SU-DHL-6 (cell line): ENCODE data around the gene DOCK6.

Experiments
- H2AFZ ChIP-seq: fragments of 200-600 bp; sonication (generic); 2 replicates; pipeline ENCODE4 v1.6.1; 2014; ENCODE audit warnings: low read depth, mild to moderate bottlenecking, moderate library complexity, mixed read lengths, antibody characterized with exemption, low read length; ENCODE audit not compliant: severe bottlenecking
- H3F3A ChIP-seq: fragments of 200-600 bp; shearing (Covaris generic); 2 replicates; pipeline ENCODE4 v1.6.0; 2016; ENCODE audit warnings: antibody characterized with exemption, mild to moderate bottlenecking; ENCODE audit not compliant: insufficient read depth
- H3K27ac ChIP-seq: fragments of 200-600 bp; sonication (generic); 2 replicates; pipeline ENCODE4 v1.5.1; 2016; ENCODE audit warnings: low read depth, mild to moderate bottlenecking, low read length, moderate library complexity, mixed read lengths
- H3K27me3 ChIP-seq: fragments of 200-600 bp; sonication (generic), shearing (Covaris generic); 2 replicates; pipeline ENCODE4 v1.6.0; 2014; ENCODE audit warnings: mild to moderate bottlenecking, low read length
- H3K36me3 ChIP-seq: fragments of 200-600 bp; sonication (generic); 2 replicates; pipeline ENCODE4 v1.6.1; 2014; ENCODE audit warnings: mild to moderate bottlenecking, low read length, mixed read lengths
- H3K4me2 ChIP-seq: fragments of 300-600, 200-600 bp; shearing (Covaris generic), sonication (generic); 2 replicates; pipeline ENCODE4 v1.6.0; 2014; ENCODE audit warnings: low read length, low read depth, mild to moderate bottlenecking; ENCODE audit not compliant: poor library complexity, severe bottlenecking
- H3K4me3 ChIP-seq: fragments of 200-600 bp; sonication (generic); 2 replicates; pipeline ENCODE4 v1.5.1; 2014; ENCODE audit warnings: antibody characterized with exemption, low read length, mild to moderate bottlenecking, mixed read lengths; ENCODE audit not compliant: insufficient read depth, poor library complexity, severe bottlenecking
- H3K79me2 ChIP-seq: fragments of 200-600 bp; sonication (generic); 2 replicates; pipeline ENCODE4 v1.6.1; 2014; ENCODE audit warnings: mild to moderate bottlenecking, low read length, moderate library complexity; ENCODE audit not compliant: insufficient read depth
- H3K9ac ChIP-seq: fragments of 200-600 bp; sonication (generic); 2 replicates; pipeline ENCODE4 v1.7.0; 2014; ENCODE audit warnings: mild to moderate bottlenecking, low read length
- H3K9me2 ChIP-seq: fragments of 200-600 bp; sonication (generic); replicated peaks from 2 replicates; pipeline ENCODE4 v1.6.1; 2014; ENCODE audit warnings: low read length; ENCODE audit not compliant: insufficient read depth
- H3K9me3 ChIP-seq: fragments of 200-600 bp; sonication (generic); 2 replicates; pipeline ENCODE4 v1.6.1; 2014; ENCODE audit warnings: low read length, mixed read lengths; ENCODE audit not compliant: insufficient read depth
- H4K20me1 ChIP-seq: fragments of 200-600 bp; sonication (generic); 2 replicates; pipeline ENCODE4 v1.6.1; 2014; ENCODE audit warnings: low read depth, mild to moderate bottlenecking, antibody characterized with exemption, low read length, moderate library complexity, mixed read lengths
- EZH2phosphoT487 ChIP-seq: fragments of 200-600 bp; sonication (generic), shearing (Covaris generic); conservative IDR thresholded peaks from 2 replicates; pipeline ENCODE4 v1.6.1; 2018; ENCODE audit warnings: mild to moderate bottlenecking, antibody characterized with exemption, low read length, moderate library complexity, mixed read lengths
- TF ChIP-seq, protein P1 (sequence below): fragments of 200-600 bp; sonication (generic); IDR thresholded peaks from one replicate; pipeline ENCODE4 v1.5.1; 2017; ENCODE audit warnings: antibody characterized with exemption, mild to moderate bottlenecking, low read length, moderate library complexity; ENCODE audit not compliant: insufficient read depth, poor library complexity, severe bottlenecking

DOCK6 gene, protein sequence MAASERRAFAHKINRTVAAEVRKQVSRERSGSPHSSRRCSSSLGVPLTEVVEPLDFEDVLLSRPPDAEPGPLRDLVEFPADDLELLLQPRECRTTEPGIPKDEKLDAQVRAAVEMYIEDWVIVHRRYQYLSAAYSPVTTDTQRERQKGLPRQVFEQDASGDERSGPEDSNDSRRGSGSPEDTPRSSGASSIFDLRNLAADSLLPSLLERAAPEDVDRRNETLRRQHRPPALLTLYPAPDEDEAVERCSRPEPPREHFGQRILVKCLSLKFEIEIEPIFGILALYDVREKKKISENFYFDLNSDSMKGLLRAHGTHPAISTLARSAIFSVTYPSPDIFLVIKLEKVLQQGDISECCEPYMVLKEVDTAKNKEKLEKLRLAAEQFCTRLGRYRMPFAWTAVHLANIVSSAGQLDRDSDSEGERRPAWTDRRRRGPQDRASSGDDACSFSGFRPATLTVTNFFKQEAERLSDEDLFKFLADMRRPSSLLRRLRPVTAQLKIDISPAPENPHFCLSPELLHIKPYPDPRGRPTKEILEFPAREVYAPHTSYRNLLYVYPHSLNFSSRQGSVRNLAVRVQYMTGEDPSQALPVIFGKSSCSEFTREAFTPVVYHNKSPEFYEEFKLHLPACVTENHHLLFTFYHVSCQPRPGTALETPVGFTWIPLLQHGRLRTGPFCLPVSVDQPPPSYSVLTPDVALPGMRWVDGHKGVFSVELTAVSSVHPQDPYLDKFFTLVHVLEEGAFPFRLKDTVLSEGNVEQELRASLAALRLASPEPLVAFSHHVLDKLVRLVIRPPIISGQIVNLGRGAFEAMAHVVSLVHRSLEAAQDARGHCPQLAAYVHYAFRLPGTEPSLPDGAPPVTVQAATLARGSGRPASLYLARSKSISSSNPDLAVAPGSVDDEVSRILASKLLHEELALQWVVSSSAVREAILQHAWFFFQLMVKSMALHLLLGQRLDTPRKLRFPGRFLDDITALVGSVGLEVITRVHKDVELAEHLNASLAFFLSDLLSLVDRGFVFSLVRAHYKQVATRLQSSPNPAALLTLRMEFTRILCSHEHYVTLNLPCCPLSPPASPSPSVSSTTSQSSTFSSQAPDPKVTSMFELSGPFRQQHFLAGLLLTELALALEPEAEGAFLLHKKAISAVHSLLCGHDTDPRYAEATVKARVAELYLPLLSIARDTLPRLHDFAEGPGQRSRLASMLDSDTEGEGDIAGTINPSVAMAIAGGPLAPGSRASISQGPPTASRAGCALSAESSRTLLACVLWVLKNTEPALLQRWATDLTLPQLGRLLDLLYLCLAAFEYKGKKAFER (N-terminal part only)

DNA sequence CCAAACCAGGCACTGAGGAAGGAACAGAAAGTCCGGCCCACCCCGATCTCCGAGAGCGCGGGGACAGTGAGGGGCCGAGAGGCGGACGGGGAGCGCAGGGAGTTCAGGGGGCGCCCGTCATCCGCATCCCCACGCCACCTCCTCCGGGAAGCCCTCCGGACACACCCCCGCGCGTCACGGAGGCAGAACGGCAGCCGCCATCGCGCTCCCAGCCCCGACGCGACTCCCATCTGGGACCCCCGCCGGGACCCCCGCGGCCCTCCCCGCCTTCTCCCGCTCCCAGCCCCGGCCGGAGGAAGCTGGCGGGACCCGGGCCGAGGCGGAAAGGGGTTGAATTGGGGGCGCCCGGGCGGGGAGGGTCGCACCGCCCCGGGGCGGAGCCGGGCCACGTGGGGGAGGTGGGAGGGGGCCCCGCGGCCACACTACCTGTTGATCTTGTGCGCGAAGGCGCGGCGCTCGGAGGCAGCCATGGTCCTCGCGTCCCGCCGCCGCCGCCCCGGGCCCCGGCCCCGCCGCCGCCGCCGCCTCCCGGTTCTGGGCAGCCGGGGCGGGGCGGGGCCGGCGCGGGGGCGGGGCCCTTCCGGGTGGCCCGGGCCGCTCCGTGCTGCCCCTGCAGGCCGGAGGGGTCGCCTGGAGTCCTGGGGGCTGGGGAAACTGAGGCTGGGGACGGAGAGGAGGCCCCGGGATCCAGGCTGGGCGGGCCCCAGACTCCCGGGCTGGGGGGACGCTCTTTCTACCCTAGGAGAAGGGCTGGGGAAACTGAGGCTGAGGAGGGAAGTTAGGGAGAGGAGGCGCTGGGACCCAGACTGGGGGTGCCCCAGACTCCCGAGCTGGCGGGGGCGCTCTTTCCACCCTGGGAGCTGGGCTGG is at the start of gene DOCK6:
Gene DOCK6 (minus strand): TSS at position 554 of the 869 bp plus-strand sequence. CDS start 84 bp downstream, at position 470.
- H3K4me2 ChIP-seq = peak within 1 kb of the TSS; percentile 86
- H3K79me2 ChIP-seq = no peaks in the 10 kb centered on the region
- peak within 1 kb of the TSS; percentile 64 for H3K9ac ChIP-seq
- peak within 1 kb of the TSS; percentile 84 for H3K4me3 ChIP-seq
- H3K9me3 ChIP-seq = no peaks in the 10 kb centered on the region
- peak within 1 kb of the TSS; percentile 96 for H2AFZ ChIP-seq
- H3K36me3 ChIP-seq = no peaks in the 10 kb centered on the region
- H3K27ac ChIP-seq = no peak within 1 kb of the TSS
- H3F3A ChIP-seq = no peaks in the 10 kb centered on the region
- TF ChIP-seq, protein P1, sequence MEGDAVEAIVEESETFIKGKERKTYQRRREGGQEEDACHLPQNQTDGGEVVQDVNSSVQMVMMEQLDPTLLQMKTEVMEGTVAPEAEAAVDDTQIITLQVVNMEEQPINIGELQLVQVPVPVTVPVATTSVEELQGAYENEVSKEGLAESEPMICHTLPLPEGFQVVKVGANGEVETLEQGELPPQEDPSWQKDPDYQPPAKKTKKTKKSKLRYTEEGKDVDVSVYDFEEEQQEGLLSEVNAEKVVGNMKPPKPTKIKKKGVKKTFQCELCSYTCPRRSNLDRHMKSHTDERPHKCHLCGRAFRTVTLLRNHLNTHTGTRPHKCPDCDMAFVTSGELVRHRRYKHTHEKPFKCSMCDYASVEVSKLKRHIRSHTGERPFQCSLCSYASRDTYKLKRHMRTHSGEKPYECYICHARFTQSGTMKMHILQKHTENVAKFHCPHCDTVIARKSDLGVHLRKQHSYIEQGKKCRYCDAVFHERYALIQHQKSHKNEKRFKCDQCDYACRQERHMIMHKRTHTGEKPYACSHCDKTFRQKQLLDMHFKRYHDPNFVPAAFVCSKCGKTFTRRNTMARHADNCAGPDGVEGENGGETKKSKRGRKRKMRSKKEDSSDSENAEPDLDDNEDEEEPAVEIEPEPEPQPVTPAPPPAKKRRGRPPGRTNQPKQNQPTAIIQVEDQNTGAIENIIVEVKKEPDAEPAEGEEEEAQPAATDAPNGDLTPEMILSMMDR = peak; percentile 66
- no peak for TF ChIP-seq EZH2phosphoT487
- H4K20me1 ChIP-seq = no peaks in the 10 kb centered on the region
- no peaks in the 10 kb centered on the region for H3K27me3 ChIP-seq
- no peaks in the 10 kb centered on the region for H3K9me2 ChIP-seq

DNA sequence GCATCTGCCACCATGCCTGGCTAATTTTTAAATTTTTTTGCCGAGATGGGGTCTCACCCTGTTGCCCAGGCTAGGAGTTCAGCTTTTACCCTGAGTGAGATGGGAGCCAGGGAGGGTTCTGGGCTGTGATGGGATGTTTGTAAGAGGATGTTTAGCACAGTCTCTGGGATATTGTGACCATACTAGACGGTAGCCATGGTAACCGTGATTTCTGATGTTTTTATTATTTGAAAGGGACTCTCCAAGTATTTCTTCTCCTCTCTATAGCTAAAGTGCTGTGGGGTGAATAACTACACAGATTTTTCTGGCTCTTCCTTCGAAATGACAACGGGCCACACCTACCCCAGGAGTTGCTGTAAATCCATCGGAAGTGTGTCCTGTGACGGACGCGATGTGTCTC is 44.0 kb upstream of the DOCK6 start:
- Histone ChIP-seq H4K20me1 (no peaks in the 10 kb centered on the region), H3K27ac (no peak overlapping the region), H3K4me2 (no peak overlapping the region), H3K36me3 (no peaks in the 10 kb centered on the region), H3K79me2 (no peaks in the 10 kb centered on the region), H3K27me3 (no peaks in the 10 kb centered on the region), H3K4me3 (no peak overlapping the region), H3K9me2 (no peaks in the 10 kb centered on the region), H3K9me3 (no peaks in the 10 kb centered on the region), H3F3A (no peaks in the 10 kb centered on the region), H3K9ac (no peak overlapping the region), H2AFZ (no peak overlapping the region)
- TF ChIP-seq, protein P1 = no peak
- TF ChIP-seq EZH2phosphoT487 = no peak

DNA sequence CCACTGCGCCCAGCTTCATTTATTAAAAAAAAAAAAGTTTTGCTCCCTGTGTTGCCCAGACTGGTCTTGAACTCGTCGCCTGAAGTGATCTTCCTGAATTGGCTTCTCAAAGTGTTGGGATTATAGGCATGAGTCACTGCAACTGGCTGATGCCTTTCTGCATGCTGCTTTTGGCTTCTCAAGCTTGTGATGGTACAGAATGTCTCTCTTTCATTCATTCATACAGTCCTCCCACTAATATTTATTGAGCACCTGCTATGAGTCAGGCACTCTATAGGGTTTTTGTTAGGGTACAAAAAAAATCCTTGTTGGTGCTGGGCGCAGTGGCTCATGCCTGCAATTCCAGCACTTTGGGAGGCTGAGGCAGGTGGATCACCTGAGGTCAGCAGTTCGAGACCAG is 42.6 kb upstream of the DOCK6 start:
- Histone ChIP-seq H3K9me2 (no peaks in the 10 kb centered on the region), H2AFZ (no peak overlapping the region), H3K9ac (no peak overlapping the region), H4K20me1 (no peaks in the 10 kb centered on the region), H3K27me3 (no peaks in the 10 kb centered on the region), H3K4me2 (no peak overlapping the region), H3K27ac (no peak overlapping the region), H3K4me3 (no peak overlapping the region), H3K79me2 (no peaks in the 10 kb centered on the region), H3K36me3 (no peaks in the 10 kb centered on the region), H3F3A (no peaks in the 10 kb centered on the region), H3K9me3 (no peaks in the 10 kb centered on the region)
- no peak for TF ChIP-seq EZH2phosphoT487
- TF ChIP-seq, protein P1 = no peak
